Medulla oblongata (tissue), 1 donor: ENCODE data around the gene GMNN.

Experiments used
- DNase-seq: peaks from one replicate; pipeline ENCODE4 v3.0.0-alpha.2; 2015; ENCODE audit errors: extremely low spot score

The GMNN gene

DNA sequence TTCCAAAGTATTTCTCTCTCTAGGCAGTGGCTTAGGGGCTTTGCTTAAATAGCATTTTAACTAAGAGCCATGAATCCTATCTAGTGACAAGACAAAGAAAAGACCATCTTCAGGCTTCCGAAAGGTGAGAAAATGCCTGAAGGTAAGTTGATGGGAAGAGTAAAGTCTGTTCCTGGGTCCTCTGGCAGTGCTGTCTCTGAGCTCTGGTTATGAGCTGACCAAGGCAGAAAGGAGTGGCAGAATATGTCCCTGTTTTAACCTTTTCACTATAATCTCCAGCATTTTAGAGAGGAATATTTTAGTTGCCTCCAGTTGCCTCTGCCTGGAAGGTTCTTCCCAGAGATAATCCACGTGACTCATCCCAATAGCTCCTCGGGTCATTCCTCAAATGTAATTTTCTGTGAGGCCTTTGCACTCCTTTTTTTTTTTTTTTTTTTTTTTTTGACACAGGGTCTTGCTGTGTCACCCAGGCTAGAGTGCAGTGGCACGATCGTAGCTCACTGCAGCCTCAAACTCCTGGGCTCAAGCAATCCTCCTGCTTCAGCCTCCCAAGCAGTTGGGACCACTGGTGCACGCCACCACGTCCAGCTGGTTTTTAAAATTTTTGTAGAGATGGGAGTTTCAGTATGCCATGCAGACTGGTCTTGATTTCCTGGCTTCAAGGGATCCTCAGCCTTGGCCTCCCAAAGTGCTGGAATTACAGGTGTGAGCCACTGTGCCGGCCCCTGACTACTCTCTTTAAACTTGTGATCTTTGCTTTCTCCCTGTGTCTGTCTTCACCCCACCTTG is 27.7 kb downstream of the GMNN start:
- no peak for DNase-seq

DNA sequence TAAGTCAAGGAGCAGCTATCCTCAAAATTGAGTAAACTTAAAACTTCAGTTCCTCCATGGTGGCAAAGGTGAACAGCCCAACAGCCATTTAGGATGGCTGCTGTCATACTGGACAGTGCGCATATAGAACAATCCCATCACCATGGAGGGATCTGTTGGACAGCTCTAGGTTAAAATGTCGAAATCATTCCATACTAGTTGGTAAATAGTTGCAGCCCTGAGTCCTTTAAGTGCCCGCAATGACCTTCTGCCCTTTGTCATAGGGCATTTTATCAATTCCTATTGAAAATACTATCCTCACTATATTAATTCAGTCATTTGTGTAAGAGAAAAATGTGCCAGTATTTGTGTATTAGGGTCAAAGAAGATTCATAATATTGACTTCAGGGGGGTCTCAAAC is 32.8 kb downstream of the GMNN start:
- DNase-seq, result no peak

GRCh38 chr6:24809728-24810127 is 35.0 kb downstream of the GMNN start:
- no peak for DNase-seq

DNA sequence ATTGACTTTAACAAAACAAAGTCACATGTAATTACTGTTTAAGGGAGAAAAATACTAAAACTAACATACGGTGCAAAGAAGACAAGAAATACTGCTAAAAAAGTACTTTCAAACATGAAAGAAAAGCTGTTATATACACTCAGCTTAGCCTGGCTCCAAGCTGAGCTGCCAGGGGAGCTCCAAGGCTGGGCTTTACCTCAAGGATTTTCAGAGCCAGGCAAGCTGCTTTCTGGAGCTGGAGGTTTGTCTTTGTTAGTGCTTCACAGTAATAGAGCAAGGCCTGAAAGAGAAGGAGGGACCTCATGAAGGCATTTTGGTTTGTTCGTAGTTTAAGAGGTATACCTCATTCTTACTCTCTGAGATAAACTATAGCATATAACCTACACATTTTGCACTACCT is 43.6 kb downstream of the GMNN start:
- no peak for DNase-seq

GRCh38 chr6:24821860-24822444 is 47.2 kb downstream of the GMNN start:
- no peak for DNase-seq

DNA sequence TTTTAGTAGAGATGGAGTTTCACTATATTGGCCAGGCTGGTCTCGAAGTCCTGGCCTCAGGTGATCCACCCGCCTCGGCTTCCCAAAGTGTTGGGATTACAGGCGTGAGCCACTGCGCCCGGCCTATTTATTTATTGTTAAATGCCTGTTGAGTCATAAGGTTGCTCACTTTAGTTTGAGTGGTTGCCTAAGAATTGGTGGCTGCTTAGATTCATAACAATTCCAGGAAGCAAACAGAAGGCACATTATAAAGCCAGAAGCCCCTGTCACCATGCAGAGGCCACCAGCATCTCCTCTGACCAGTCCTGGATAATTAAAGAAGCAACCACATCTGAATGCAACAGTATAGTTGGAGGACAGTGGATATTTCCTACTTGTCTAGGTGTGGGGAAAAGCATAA is 48.0 kb downstream of the GMNN start:
- no peak for DNase-seq

GRCh38 chr6:24823185-24823584 is 48.4 kb downstream of the GMNN start:
- DNase-seq, result no peak

DNA sequence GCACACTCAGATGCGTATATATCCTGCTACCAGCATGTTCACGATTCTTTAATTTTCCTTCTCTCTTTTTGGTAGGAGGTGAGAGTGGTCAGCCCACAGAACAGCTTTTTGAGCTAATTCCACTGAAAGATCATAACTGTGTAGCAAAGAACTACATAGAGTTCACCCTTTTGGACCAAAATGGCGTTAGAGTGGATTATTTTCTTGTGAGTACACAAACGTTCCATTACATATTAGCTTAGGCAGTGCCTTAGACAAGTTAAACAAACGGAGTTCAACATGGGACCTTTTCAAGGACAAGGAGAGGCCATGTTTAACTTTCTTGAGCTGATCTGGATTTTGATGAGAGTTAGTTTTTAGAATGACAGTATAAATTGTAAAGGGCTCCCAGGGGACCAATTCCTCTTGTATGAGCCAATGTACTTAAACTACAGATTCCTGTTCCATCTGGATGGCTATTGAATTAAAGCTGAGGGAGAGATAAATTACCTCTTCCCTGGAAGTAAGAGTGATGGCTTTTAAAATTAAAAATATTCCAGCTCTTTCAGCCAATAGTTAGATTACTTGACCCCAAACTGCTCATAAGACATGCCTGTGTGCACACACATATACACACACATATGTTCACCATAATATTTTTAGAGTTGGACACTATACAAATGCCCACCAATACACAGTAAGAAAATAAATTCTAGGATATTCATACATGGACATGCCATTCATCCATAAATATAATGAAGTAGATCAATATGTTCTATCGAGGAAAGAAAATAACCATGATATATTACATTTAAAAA is 49.6 kb downstream of the GMNN start:
- DNase-seq, result no peak

DNA sequence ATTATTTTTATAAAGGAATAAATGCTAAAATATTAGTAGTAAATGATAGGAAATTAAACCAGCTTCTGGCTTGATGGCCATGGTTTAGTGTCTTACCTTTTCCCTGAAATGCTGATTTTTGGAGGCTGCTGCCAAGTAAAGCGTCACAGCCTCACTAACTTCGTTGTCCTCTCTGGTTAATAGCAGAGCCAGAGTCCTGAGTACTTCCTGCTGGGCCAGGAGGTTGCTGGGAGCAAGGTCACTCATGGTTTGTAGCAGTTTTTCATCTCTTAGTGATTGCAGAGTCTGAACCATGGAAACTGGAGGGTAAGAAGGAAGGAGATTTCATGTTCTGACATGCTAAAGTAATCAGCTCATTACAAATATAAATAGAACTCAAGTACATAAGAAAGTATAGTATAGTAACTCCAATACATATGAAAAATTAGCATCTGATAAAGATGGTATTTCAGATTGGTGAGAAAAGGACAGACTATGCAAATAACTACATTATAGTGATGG is 50.4 kb downstream of the GMNN start:
- DNase-seq, result no peak

DNA sequence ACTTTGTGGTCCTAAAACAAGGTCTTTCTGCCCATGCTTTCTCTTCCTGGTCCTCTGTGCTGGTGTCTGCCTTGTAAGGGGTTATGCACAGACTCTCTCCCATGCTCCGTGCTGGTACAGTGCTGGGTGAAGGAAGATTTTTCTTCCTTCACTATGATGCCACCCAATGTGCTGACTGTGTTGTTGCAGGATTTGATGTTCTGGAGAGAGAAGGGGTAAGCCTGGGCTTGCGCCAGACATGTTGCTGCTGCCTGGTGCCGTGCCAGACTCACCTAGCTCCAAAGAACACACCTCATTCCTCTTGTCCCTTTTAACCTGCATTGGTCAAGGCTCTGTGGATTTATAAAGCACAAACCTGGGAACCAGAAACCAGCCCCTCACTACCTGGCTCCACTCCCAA is 52.4 kb downstream of the GMNN start:
- DNase-seq, result no peak

DNA sequence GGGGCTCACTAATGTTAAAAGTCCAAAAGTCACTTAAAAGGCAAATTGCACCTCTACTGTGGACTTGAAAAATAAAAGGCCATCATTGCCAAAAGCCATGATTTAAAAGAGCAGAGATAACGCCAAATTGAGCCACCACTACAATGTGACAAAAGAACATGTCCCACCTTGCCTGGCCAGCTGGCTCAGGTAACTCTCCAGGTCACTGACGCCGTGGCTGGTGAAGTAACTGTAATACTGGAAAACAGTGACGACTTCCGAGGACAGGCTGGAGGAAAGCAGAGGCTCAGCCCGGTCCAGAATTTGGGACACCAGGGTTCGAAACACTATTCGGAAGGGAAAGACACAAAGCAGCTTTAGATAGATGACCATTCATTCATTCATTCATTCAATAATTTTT is 53.2 kb downstream of the GMNN start:
- no peak for DNase-seq

GRCh38 chr6:24829657-24830056 is 54.9 kb downstream of the GMNN start:
- DNase-seq, result no peak

- no peak for DNase-seq
Measured at GRCh38 chr6:24831771-24832716, 57.3 kb downstream of the GMNN start.

- DNase-seq, result no peak
Measured at GRCh38 chr6:24832794-24833193, 58.1 kb downstream of the GMNN start.

DNA sequence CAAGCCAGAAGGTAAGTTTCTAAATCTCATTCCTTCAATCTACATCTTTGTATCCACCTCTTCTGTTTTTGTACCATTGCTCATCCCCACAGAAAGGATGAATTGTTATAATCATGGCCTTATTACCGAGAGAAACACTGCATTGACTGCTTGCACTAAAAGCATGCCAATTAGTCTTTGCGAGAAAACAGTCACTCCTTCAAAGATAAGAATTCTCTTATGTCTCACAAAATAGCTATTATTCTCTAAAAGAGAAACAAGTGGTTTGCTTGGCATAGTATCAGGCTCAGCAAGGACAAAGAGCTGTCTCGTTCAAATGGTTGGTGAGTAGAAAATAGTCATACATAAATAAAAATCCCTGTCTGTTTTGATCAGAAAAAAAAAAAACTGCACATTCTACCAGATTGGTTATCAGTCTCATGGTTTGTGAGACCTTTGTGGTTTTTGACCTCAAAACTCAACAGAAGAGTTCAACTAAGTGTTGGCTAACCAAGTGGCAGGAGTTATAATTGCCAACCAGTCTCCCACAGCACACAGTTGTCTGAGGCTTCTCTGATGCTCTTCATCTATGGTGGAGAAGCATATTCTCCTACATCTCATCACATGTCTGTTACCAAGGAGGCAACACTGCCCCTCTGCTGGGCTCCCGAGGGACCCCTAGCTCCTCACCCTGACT is 59.1 kb downstream of the GMNN start:
- no peak for DNase-seq
